NCI-H446 (cell line): Measurements from ENCODE around the gene C5orf47.
A peak's percentile ranks its signal among the peaks of the same experiment; 100 is the strongest.

Source experiments
- DNase-seq, 2 experiments: peaks; one replicate each; lab custom pipeline; 2025; lab: John Stamatoyannopoulos, UW

C5orf47 gene, protein sequence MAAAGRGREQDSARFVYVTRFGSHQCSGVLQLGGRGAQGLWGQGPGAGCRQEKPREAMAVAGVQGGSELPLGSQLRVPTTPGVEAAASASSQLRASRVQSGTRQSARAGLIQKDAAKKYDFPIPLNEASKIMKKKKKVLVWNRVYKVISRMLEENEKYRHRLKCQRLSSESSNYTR

GRCh38 chr5:173988554-173989431 is at the start of gene C5orf47:
Gene C5orf47, plus strand, starts transcription at chr5:173989170. Its CDS starts 94 bp downstream, at chr5:173989264.
- no peak for DNase-seq

- DNase-seq, result no peak
These were observed 48.7 kb upstream of the C5orf47 start for GRCh38 chr5:173940269-173940668.

GRCh38 chr5:173941102-173941501 is 47.9 kb upstream of the C5orf47 start:
- DNase-seq, result no peak

DNA sequence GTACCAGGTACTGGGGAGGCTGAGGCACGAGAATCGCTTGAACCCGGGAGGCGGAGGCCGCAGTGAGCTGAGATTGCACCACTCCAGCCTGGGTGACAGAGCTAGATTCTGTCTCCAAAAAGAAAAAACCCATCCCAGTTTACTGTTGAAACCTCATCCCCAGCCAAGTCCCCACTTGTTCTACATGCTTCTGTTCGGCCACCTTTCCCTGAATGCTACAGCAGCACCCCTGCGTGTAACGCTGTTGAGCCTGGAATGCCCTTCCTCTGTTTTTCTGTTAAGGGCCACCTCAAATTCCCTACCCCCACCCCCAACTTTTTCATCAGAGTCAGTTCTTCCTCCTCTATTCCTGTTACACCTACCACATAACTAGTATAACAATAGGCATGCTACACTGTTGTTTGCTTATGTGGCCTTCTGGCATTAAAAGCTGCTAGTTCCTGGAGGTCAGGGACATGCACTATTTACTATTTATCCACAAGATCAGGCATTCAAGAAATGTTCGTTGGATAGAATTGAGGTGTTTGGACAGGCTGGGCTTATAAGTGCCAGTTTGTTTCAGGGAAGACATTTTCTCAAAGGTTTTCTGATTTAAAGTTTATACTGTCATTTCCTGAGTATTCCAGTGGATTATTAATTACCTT is 47.1 kb upstream of the C5orf47 start:
- no peak for DNase-seq

GRCh38 chr5:173944511-173944910 is 44.5 kb upstream of the C5orf47 start:
- DNase-seq, result peak in 1 of 2 experiments; percentile 9

- DNase-seq, result no peak
These were observed 43.8 kb upstream of the C5orf47 start for GRCh38 chr5:173945160-173945559.

DNA sequence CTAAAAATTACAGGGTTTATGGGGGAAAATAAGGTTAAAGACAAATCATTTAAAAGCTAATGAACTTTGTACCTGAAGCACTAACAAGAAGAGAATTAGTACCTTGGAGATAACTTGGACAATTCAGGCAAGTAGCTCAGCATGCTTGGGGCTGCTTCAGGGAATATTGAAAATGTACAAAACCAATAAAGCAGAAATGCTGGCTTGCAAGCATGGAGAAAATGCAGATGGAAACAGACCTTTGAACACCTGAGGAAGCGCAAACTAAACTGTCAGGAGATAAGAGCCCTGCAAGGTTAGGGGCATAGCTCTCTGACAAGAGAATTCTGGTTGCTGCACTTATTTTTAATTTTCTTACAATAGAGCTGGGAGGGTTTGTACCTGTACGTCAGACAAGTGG is 42.6 kb upstream of the C5orf47 start:
- DNase-seq, result no peak

GRCh38 chr5:173950829-173951228 is 38.1 kb upstream of the C5orf47 start:
- no peak for DNase-seq

GRCh38 chr5:173953528-173954090 is 35.4 kb upstream of the C5orf47 start:
- DNase-seq, result no peak

GRCh38 chr5:173954671-173955521 is 34.1 kb upstream of the C5orf47 start:
- DNase-seq, result no peak

- no peak for DNase-seq
These were observed 28.0 kb upstream of the C5orf47 start for GRCh38 chr5:173960986-173961385.

DNA sequence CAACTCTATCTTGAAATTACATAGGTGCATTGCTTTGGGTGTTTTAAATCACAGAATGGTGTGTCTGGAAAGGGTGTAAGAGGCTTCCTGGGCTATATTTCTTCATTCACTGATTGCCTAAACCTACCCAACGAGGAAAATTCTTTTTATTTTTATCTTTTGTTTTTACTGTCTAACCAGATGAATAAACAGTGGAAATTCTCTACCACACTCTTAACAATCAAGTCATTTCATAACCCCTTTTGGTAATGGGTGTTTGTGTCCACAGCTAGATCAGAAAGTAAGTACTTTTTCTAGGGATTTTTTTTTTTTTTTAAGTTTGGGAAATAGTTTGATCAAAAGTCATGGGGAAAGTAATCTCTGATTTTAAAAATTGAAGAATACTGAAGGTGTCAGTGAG is 27.6 kb upstream of the C5orf47 start:
- no peak for DNase-seq

GRCh38 chr5:173962436-173962972 is 26.5 kb upstream of the C5orf47 start:
- DNase-seq, result no peak

DNA sequence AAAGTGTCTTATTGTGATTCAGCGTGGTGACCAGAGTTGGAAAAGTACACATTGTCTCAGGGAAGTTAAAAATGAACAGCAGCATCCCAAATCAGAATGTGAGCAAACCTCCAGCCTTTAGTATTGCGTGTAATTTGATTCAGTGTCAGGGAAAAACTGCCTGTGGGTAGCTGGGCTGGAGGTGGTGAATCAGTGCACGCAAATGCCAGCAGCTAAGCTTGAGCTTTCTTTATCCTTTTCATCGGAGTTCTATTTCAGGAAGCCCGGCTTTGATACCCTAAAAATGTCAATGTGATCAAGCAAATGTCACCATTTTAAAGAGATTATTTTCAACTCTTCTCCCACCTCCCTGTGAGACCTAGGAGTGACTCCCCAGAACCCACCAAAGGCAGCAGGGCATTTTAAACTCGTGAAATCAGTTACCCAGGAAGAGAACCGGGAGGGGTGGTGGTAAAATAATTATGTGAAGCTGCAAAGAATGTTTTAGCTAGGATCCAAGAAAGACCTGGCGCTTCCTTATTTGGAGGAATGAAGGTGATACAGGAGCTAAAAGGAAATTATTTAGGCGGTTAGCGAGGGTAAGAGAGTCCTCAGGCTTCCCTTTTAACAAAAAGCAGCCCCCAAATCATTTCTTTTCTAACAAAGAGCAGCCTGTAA is 25.7 kb upstream of the C5orf47 start:
- no peak for DNase-seq

DNA sequence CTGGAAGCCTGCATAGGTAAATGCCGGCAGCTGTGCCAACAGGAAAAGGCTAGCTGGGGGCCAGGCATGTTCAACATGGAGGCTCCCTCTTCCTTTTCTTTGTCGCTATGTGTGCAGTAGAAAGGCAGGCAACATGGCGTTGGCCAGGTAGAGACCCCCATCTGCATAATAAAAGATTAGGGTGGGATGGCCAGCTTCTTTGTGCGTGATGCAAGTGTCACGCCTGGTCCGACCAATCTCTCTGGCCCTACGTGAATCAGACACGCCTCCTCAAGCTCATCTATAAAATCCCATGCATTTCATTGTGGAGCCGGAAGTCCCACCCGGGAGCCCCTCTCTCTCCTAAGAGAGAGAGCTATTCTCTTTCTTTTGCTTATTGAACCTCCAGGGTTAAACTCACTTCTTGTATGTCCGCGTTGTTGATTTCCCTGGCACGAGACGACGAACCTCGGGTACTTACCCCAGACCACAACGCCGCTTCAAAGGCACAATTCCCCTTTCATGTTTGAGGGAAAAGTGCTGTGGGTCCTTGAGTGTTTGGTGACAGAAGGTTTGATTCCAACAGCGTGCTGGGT is 25.0 kb upstream of the C5orf47 start:
- DNase-seq, result no peak

DNA sequence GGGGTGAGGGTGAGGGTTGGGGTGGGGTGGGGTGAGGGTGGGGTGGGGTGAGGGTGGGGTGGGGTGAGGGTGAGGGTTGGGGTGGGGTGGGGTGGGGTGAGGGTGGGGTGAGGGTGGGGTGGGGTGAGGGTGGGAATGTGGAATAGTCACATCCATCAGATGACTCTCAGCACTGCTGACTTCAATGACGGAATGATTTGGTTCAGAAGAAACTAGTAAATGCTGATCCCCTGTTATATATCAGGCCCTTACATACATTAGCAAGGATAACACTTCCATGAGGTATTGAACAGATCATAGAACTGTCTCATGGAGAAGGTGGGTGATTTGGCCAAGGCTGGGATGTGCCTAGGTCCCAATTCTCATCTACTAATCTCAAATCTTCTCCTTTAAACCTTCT is 24.5 kb upstream of the C5orf47 start:
- DNase-seq, result no peak

GRCh38 chr5:173967241-173967640 is 21.7 kb upstream of the C5orf47 start:
- DNase-seq, result no peak

GRCh38 chr5:173968154-173968797 is 20.7 kb upstream of the C5orf47 start:
- peak in 1 of 2 experiments; percentile 15 for DNase-seq

GRCh38 chr5:173969167-173970049 is 19.6 kb upstream of the C5orf47 start:
- no peak for DNase-seq
